Measurements from ENCODE around the gene RABGGTA. TPM values are rescaled to one million over a fixed set of nuclear protein-coding genes. Genes with fewer than 3 reads are reported as not detected.

RABGGTA gene
- total and polyA plus RNA-seq, 8 donors: 16.0 to 230 (median 87.8) TPM

GRCh38 chr14:24237463-24237955, 33.9 kb downstream of the RABGGTA start:
- TF ChIP-seq POLR2A (IDR thresholded peaks at IDR 0.05): no peak
- no peak for TF ChIP-seq POLR2AphosphoS5 (IDR thresholded peaks at IDR 0.05)
- TF ChIP-seq, protein P1, sequence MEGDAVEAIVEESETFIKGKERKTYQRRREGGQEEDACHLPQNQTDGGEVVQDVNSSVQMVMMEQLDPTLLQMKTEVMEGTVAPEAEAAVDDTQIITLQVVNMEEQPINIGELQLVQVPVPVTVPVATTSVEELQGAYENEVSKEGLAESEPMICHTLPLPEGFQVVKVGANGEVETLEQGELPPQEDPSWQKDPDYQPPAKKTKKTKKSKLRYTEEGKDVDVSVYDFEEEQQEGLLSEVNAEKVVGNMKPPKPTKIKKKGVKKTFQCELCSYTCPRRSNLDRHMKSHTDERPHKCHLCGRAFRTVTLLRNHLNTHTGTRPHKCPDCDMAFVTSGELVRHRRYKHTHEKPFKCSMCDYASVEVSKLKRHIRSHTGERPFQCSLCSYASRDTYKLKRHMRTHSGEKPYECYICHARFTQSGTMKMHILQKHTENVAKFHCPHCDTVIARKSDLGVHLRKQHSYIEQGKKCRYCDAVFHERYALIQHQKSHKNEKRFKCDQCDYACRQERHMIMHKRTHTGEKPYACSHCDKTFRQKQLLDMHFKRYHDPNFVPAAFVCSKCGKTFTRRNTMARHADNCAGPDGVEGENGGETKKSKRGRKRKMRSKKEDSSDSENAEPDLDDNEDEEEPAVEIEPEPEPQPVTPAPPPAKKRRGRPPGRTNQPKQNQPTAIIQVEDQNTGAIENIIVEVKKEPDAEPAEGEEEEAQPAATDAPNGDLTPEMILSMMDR (IDR thresholded peaks at IDR 0.05): no peak
- TF ChIP-seq EP300 (IDR thresholded peaks at IDR 0.05): no peak
- Histone ChIP-seq H3K4me3 (no peak overlapping the region), H3K36me3 (peaks cover 49 to 70% (median 62%) of the 10 kb centered on the region in 4 donors), H3K9me3 (no peaks in the 10 kb centered on the region), H3K27ac (peak overlapping the region in 1 of 5 donors; percentile 99), H3K27me3 (no peaks in the 10 kb centered on the region), H3K4me1 (peaks cover 42 to 88% (median 71%) of the 10 kb centered on the region in 4 donors)
- WGBS, 5 donors: 91 to 98% (median 94%) methylated on average over 2 of the region's 2 CpGs
- intact Hi-C loops (cut with DNase I; ENCODE audit: low total_unique reads): no loop called here
- no peak for DNase-seq

- H3K27me3 ChIP-seq: no peaks in the 10 kb centered on the region
- 89 to 93% (median 92%) methylated on average over 6 of the region's 6 CpGs for WGBS, 5 donors
- no peak for DNase-seq
- no peak overlapping the region for H3K4me3 ChIP-seq
- peaks cover 49 to 70% (median 62%) of the 10 kb centered on the region in 4 donors for H3K36me3 ChIP-seq
- peaks cover 42 to 88% (median 70%) of the 10 kb centered on the region in 4 donors for H3K4me1 ChIP-seq
- H3K27ac ChIP-seq: peak overlapping the region in 1 of 5 donors; percentile 96
- H3K9me3 ChIP-seq: no peaks in the 10 kb centered on the region
- TF ChIP-seq POLR2A (IDR thresholded peaks at IDR 0.05) (no peak), POLR2AphosphoS5 (IDR thresholded peaks at IDR 0.05) (no peak)
- TF ChIP-seq, protein P1 (IDR thresholded peaks at IDR 0.05): no peak
- intact Hi-C loops (cut with DNase I; ENCODE audit: low total_unique reads): no loop called here
Measured at GRCh38 chr14:24236689-24237462, 34.5 kb downstream of the RABGGTA start.

- no peaks in the 10 kb centered on the region for H3K9me3 ChIP-seq
- intact Hi-C loops (cut with DNase I; ENCODE audit: low total_unique reads): no loop called here
- H3K4me1 ChIP-seq: peaks cover 42 to 87% (median 69%) of the 10 kb centered on the region in 4 donors
- H3K4me3 ChIP-seq: no peak overlapping the region
- no peaks in the 10 kb centered on the region for H3K27me3 ChIP-seq
- no peak for DNase-seq
- 88 to 97% (median 92%) methylated on average over 5 of the region's 5 CpGs for WGBS, 5 donors
- no peak for TF ChIP-seq EP300 (IDR thresholded peaks at IDR 0.05)
- no peak for TF ChIP-seq POLR2AphosphoS5 (IDR thresholded peaks at IDR 0.05)
- TF ChIP-seq, protein P1 (IDR thresholded peaks at IDR 0.05): no peak
- no peak for TF ChIP-seq POLR2A (IDR thresholded peaks at IDR 0.05)
- peak overlapping the region in 1 of 5 donors; percentile 96 for H3K27ac ChIP-seq
- H3K36me3 ChIP-seq: peaks cover 49 to 67% (median 59%) of the 10 kb centered on the region in 4 donors
Measured at GRCh38 chr14:24235804-24236688, 35.4 kb downstream of the RABGGTA start.
